Amniotic epithelial cell (primary cell): Measurements from ENCODE around the gene ZNF593OS.
A peak's percentile ranks its signal among the peaks of the same experiment; 100 is the strongest.

ENCODE experiments used
- DNase-seq: peaks from one replicate; pipeline ENCODE4 v3.0.0-alpha.2; 2010; ENCODE audit warnings: low read depth

The ZNF593OS gene

GRCh38 chr1:26125946-26126320 lies 45.7 kb downstream of the ZNF593OS start:
- no peak for DNase-seq

- no peak for DNase-seq
Observed at GRCh38 chr1:26125382-26125781, 46.2 kb downstream of the ZNF593OS start.

- DNase-seq = no peak
Observed at GRCh38 chr1:26124418-26125331, 47.0 kb downstream of the ZNF593OS start.

- DNase-seq = peak; percentile 50
Observed at GRCh38 chr1:26122988-26123973, 48.4 kb downstream of the ZNF593OS start.

GRCh38 chr1:26121854-26122773 lies 49.5 kb downstream of the ZNF593OS start:
- peak; percentile 59 for DNase-seq

- no peak for DNase-seq
Observed at GRCh38 chr1:26119892-26120608, 51.6 kb downstream of the ZNF593OS start.
